ENCODE data around the gene MTFR1L. TPM values are rescaled to one million over a fixed set of nuclear protein-coding genes. Genes with fewer than 3 reads are reported as not detected.

MTFR1L gene
- polyA plus RNA-seq, 1 experiment, result 93.7 TPM

DNA sequence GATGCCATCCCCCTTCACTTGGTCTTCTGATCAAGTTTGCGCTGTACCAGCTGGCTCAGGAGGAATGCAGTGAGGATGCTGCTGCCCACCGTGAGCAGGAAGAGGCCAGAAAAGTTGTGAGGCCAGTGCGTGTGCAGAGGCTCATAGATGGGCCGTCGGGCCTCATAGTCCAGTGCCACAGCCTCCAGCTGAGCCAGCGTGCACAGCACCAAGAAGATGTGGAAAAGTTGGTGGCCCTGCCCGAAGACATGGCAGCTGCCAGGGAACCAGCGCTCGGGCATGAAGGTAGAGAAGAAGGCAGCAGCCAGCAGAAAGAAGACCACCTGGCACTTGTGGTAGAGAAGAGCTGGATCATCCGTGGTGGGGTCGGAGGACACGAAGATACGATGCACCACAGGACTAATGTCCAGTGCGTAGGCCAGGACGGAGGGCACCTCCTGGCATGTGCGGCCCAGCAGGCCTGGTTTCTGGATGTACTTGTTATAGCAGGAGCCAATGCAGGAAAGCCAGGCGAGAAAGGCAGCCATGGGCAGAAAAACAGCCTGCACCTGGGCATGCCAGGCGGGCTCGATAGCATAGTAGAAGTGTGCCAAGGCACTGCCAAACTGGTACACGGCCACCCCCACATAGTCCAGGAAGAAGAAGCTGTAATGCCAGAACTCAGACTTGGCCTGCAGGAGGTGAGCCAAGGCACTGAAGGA, 43.2 kb downstream of the MTFR1L start:
- ChIA-PET POLR2A (no interaction called here), CTCF (no interaction called here)
- Histone ChIP-seq H3K4me3 (ENCODE audit: low read depth, low read length) (no peak overlapping the region), H3K36me3 (ENCODE audit: control insufficient read depth, insufficient read depth, low read length) (peaks cover 10% of the 10 kb centered on the region), H3K27me3 (ENCODE audit: control insufficient read depth, insufficient read depth, low read length) (no peaks in the 10 kb centered on the region)
- DNase-seq (ENCODE audit: low read depth), result no peak
- TF ChIP-seq, protein P1, sequence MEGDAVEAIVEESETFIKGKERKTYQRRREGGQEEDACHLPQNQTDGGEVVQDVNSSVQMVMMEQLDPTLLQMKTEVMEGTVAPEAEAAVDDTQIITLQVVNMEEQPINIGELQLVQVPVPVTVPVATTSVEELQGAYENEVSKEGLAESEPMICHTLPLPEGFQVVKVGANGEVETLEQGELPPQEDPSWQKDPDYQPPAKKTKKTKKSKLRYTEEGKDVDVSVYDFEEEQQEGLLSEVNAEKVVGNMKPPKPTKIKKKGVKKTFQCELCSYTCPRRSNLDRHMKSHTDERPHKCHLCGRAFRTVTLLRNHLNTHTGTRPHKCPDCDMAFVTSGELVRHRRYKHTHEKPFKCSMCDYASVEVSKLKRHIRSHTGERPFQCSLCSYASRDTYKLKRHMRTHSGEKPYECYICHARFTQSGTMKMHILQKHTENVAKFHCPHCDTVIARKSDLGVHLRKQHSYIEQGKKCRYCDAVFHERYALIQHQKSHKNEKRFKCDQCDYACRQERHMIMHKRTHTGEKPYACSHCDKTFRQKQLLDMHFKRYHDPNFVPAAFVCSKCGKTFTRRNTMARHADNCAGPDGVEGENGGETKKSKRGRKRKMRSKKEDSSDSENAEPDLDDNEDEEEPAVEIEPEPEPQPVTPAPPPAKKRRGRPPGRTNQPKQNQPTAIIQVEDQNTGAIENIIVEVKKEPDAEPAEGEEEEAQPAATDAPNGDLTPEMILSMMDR (IDR thresholded peaks at IDR 0.05; ENCODE audit: insufficient read depth, low read depth, low read length), result no peak

DNA sequence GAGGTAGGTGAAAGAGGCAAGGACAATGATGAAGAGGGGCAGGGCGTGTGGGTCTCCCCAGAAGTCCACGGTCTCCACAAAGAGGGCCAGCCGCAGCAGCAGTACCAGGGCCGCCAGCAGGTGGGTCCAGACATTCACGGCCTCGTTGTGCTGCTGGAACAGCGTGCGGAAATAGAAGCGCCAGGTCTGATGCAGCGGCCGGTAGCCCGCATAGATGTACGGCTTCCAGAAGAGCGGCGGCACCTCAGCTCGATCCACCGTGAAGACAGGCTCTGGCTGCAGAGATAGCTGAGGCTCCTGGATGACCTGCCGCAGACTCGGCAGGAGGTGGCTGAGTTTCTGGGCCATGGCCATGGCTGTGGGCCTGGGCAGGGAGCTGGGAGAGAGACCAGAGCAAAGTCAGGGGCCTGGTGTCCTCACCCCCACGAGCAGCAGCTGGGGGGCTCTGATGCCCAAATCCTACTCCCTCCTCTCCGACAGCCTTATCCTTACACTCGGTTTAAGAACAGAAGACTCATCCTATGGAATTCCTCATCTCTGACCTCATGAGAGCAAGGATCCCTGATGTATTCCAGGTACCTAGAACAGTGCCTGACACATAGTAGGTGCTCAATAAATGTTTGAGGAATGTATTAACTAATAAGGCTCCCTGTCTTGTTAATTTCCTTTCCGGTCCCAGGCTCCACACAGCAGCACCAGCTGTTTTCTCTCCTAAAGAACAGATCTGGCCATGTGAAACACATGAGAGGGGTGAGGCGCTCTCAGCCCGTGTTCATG, 43.9 kb downstream of the MTFR1L start:
- Histone ChIP-seq H3K27me3 (ENCODE audit: control insufficient read depth, insufficient read depth, low read length) (no peaks in the 10 kb centered on the region), H3K36me3 (ENCODE audit: control insufficient read depth, insufficient read depth, low read length) (peaks cover 10% of the 10 kb centered on the region), H3K4me3 (ENCODE audit: low read depth, low read length) (no peak overlapping the region)
- no peak for DNase-seq (ENCODE audit: low read depth)
- ChIA-PET CTCF (interaction anchor here (1.1 kb wide), 1 partner anchor 26 kb away, joined by 4 read pairs; no protein-coding TSS in a partner anchor), POLR2A (no interaction called here)
- TF ChIP-seq, protein P1 (IDR thresholded peaks at IDR 0.05; ENCODE audit: insufficient read depth, low read depth, low read length), result no peak

DNA sequence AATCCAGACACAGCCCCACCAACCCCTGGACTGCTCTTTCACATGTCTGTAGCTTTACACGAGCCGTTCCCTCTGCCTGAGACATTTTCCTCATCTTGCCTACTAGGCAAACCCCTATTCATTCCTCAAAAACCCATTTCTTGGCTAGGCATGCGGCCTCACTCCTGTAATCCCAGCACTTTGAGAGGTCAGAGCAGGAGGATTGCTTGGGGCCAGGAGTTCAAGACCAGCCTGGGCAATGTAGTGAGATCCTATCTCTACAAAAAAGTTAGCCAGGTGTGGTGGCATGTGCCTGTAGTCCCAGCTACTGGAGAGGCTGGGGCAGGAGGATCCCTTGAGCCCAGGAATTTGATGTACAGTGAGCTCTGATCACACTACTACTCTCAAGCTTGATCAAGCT, 44.7 kb downstream of the MTFR1L start:
- ChIA-PET POLR2A (no interaction called here), CTCF (interaction anchor here (1.1 kb wide), 1 partner anchor 25 kb away, joined by 4 read pairs; no protein-coding TSS in a partner anchor)
- no peak for DNase-seq (ENCODE audit: low read depth)
- Histone ChIP-seq H3K4me3 (ENCODE audit: low read depth, low read length) (no peak overlapping the region), H3K36me3 (ENCODE audit: control insufficient read depth, insufficient read depth, low read length) (peaks cover 10% of the 10 kb centered on the region), H3K27me3 (ENCODE audit: control insufficient read depth, insufficient read depth, low read length) (no peaks in the 10 kb centered on the region)
- TF ChIP-seq, protein P1 (IDR thresholded peaks at IDR 0.05; ENCODE audit: insufficient read depth, low read depth, low read length), result no peak

DNA sequence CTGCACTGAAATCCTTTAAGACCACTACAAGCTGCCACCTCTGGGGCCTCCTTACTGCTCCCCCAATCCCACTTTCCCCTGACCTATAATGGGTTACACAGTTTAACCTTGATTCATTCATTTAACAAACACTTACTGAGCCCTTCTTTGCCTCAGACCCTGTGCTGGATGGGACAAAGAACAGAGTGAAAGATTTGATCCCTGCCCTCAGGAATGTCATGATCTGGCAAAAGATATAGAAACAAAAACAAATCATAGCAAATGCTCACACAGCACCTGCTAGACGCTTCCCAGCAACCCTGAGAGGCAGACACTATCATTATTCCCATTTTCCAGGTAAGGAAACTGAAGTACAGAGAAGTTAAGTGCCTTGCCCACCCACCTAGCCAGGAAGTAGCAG, 46.5 kb downstream of the MTFR1L start:
- TF ChIP-seq, protein P1 (IDR thresholded peaks at IDR 0.05; ENCODE audit: insufficient read depth, low read depth, low read length), result no peak
- CTCF ChIA-PET, result interaction anchor here (0.7 kb wide), 1 partner anchor 154 kb away, joined by 3 read pairs; no protein-coding TSS in a partner anchor
- DNase-seq (ENCODE audit: low read depth), result no peak
- POLR2A ChIA-PET, result no interaction called here
- Histone ChIP-seq H3K36me3 (ENCODE audit: control insufficient read depth, insufficient read depth, low read length) (peaks cover 15% of the 10 kb centered on the region), H3K4me3 (ENCODE audit: low read depth, low read length) (no peak overlapping the region), H3K27me3 (ENCODE audit: control insufficient read depth, insufficient read depth, low read length) (no peaks in the 10 kb centered on the region)

DNA sequence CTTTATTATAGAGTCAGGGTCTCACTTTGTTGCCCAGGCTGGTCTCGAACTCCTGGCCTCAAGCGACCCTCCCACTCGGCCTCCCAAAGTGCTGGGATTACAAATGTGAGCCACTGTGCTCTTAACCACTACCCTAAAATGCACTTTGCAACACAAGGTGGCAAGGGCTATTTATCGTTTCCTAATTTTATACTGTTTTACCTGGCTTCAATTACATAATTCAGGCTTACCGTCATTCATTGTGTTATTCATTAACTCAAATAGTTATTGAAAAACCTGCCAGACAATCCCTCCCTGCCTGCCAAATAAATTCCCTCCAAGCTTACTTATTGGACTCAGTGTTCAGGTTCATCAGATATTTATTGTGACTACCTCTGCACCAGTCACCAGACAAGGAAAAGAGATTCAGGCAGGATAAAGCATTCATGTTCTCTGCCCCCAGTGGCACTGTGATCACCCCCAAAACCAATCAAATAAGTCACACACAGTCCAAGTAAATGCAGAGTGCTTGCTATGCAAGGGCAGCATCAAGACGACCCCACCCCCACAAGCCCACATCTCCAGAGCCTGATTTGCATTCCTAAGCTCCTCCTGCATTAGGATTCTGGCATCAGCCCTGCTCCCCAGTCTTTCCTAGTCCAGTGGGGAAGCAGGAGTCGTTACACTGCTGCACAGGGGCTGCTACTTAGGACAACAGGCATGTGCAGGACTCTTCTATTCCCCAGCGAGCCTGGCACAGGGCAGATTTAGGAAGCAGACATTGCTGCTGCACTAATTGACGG, 47.6 kb downstream of the MTFR1L start:
- Histone ChIP-seq H3K27me3 (ENCODE audit: control insufficient read depth, insufficient read depth, low read length) (no peaks in the 10 kb centered on the region), H3K36me3 (ENCODE audit: control insufficient read depth, insufficient read depth, low read length) (peaks cover 15% of the 10 kb centered on the region), H3K4me3 (ENCODE audit: low read depth, low read length) (no peak overlapping the region)
- ChIA-PET POLR2A (no interaction called here), CTCF (no interaction called here)
- TF ChIP-seq, protein P1 (IDR thresholded peaks at IDR 0.05; ENCODE audit: insufficient read depth, low read depth, low read length), result no peak
- DNase-seq (ENCODE audit: low read depth), result no peak

All from BJ (cell line).